ENCODE results near the gene PIP4K2A. TPM values are rescaled to one million over a fixed set of nuclear protein-coding genes. Genes with fewer than 3 reads are reported as not detected.

The PIP4K2A gene
- total RNA-seq, 2 experiments from 2014 or later = 119 to 127 TPM

DNA sequence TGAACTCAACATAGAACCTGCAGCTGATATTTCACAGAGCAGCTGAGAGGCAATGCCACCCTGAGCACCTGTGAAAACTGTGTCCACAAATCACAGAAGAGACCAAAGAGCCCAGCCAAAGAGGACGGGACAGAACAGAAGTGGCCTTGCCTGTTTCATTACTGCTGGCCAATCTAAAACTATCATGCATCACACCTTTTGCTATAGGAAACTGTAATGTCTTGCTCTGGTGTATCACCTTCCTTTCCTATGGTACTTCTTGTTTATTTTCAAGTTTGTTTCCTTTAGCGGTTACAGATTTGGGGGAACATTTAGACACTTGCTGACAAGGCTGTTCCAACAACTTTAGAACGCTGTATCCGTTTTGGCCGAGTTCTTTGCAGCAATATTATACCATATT, 80.3 kb downstream of the PIP4K2A start:
- ChIA-PET POLR2A (no interaction called here), CTCF (no interaction called here)

DNA sequence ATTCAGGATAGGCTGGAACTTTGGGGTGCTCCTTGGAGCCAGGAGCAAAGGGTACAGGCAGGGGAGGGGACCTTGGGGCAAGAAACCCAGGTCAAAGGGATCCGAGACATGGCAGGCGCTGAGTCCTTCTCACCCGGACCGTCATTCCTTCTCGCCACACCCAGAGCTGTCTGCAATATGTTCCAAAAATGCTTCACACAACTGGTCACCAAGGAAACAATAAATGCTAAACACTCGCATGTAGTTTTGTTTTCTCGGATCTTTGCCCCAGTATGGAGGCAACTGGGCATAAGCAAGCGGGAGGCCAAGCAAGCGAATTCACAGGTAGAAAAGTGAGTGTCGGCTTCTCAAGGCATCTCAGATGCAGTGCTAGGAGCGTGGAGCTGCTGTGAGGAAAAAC, 80.8 kb downstream of the PIP4K2A start:
- ChIA-PET CTCF (no interaction called here), POLR2A (interaction anchor here (1.7 kb wide), 1 partner anchor 80 kb away, joined by 4 read pairs; no protein-coding TSS in a partner anchor)

GRCh38 chr10:22633106-22633505, 81.3 kb downstream of the PIP4K2A start:
- ChIA-PET POLR2A (interaction anchor here (1.7 kb wide), 1 partner anchor 81 kb away, joined by 4 read pairs; no protein-coding TSS in a partner anchor), CTCF (no interaction called here)

DNA sequence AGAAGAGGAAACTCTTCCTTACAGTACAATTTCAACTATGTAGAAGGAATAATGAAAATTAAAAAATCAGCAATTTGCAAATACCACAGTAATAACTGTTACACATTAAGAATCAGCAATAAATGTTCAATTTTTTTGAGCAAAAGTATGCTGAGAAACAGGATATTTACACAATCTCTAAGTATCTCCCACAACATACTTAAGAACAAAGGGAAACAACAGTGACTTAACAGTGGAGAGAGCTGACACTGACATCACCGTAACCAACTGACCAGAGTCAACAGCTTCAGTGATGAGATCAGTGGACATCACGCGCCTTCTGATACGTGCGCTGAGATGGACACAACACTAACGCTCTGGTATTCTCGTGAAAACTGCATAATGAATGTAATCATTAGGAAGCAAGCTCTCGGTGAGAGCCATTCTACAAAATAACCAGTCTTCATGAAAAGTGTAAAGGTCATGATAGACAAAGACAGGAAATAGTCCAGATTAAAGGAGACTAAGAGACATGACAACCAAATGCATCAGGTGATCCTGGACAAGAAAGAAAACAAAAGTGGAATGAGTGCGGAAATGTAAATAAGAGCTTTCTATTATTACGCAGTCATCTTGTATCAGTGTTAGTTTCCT, 82.6 kb downstream of the PIP4K2A start:
- POLR2A ChIA-PET = interaction anchor here (1.7 to 2.8 kb wide), 2 partner anchors 18 to 82 kb away, joined by 4 to 11 read pairs; no protein-coding TSS in a partner anchor
- CTCF ChIA-PET = interaction anchor here (0.6 to 1.9 kb wide), 2 partner anchors 51 to 58 kb away, joined by 3 to 4 read pairs; no protein-coding TSS in a partner anchor

DNA sequence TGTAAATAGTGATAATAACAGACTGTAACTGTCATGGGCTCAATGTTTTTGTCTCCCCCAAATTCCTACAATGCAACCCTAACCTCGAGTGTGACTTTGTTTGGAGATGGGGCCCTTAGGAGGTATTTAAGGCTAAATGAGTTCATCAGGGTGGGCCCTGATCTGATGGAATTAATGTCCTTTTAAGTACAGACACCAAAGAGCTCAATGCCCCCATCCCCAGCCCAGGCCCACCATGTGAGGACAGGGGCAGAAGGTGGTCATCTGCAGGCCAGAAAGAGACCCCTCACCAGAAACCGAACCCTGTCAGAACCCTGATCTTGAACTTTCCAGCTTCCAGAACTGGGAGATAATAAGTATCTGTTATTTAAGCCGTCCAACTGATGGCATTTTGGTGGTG, 83.2 kb downstream of the PIP4K2A start:
- ChIA-PET CTCF (interaction anchor here (0.6 to 1.9 kb wide), 4 partner anchors 15 to 57 kb away, joined by 3 to 6 read pairs (median 4); no protein-coding TSS in a partner anchor), POLR2A (interaction anchor here (0.7 to 2.8 kb wide), 5 partner anchors 18 to 86 kb away, joined by 4 to 12 read pairs (median 9); no protein-coding TSS in a partner anchor)

- ChIA-PET POLR2A (interaction anchor here (0.6 to 2.8 kb wide), 12 partner anchors 10 to 87 kb away, joined by 3 to 12 read pairs (median 4); no protein-coding TSS in a partner anchor), CTCF (interaction anchor here (0.6 to 1.9 kb wide), 13 partner anchors 14 to 62 kb away, joined by 3 to 6 read pairs (median 4); no protein-coding TSS in a partner anchor)
These were observed 83.9 kb downstream of the PIP4K2A start for GRCh38 chr10:22630234-22631174.

- POLR2A ChIA-PET = interaction anchor here (0.6 to 2.8 kb wide), 12 partner anchors 9 to 1091 kb away, joined by 3 to 12 read pairs (median 4); no protein-coding TSS in a partner anchor
- CTCF ChIA-PET = interaction anchor here (0.6 to 2.6 kb wide), 14 partner anchors 12 to 639 kb away, joined by 3 to 8 read pairs (median 4); no protein-coding TSS in a partner anchor
These were observed 84.5 kb downstream of the PIP4K2A start for GRCh38 chr10:22629852-22630233.

- ChIA-PET CTCF (interaction anchor here (0.9 to 2.6 kb wide), 4 partner anchors 11 to 64 kb away, joined by 3 to 8 read pairs (median 4); no protein-coding TSS in a partner anchor), POLR2A (interaction anchor here (1.5 to 2.2 kb wide), 4 partner anchors 39 to 84 kb away, joined by 3 to 12 read pairs (median 7); no protein-coding TSS in a partner anchor)
These were observed 85.3 kb downstream of the PIP4K2A start for GRCh38 chr10:22629126-22629525.

DNA sequence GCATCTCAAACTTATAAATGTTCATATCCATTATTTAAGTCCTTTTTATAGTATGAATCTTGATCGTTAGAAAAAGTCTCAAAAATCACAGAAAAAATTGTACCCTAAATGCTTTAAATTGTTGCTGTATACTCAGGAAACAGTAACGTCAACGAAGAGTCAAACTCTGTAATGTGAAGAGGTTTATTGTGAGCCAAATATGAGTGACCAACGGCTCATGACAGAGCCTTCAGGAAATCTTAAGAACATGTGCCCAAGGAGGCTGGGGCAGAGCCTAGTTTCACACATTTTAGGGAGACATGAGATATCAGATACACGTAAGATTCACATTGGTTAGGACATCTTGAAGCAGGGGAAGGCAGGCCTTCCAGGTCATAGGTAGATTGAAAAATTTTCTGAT, 86.1 kb downstream of the PIP4K2A start:
- POLR2A ChIA-PET = no interaction called here
- CTCF ChIA-PET = interaction anchor here (0.9 to 2.6 kb wide), 2 partner anchors 10 to 48 kb away, joined by 3 to 8 read pairs; no protein-coding TSS in a partner anchor

GRCh38 chr10:22626784-22627183, 87.6 kb downstream of the PIP4K2A start:
- CTCF ChIA-PET = interaction anchor here (0.9 to 1.8 kb wide), 2 partner anchors 10 to 15 kb away, joined by 4 read pairs; no protein-coding TSS in a partner anchor
- POLR2A ChIA-PET = no interaction called here

DNA sequence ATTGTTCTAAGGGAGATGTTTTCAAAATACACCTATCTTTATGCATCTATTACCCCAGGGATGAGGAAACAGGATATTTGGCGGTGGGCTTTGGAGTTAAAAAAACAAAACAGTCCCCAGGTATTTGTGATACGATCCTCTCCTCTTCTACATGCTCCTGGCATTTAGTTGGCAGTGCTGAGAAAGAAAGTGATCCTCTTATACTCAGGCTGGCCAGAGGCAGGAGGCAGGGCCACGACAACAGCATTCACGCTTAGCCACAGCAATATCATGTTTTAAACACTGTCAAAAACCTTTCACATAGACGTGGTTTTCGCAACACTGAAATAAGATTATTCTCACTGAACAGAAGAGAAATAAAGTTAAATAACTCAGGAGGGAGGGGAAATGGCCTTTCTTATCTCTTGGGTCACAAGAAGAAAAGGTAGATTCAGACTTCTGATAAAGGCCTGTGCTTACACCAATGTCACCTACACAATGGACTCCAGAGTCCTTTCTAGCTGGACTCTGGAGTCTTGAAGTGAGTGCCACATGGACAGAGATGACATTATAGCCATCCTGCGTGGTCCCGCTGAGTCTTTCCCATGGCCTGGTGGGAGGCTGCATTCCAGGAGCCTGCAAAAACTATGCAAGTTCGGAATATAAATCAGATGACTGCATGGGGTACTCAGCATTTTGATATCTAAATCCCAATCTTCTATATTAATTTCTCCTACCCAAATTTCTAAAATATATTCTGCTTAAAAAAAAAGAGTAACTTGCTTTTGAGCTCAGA, 88.7 kb downstream of the PIP4K2A start:
- ChIA-PET CTCF (interaction anchor here (0.6 to 1.8 kb wide), 3 partner anchors 9 to 470 kb away, joined by 3 to 4 read pairs (median 4); no protein-coding TSS in a partner anchor), POLR2A (interaction anchor here (0.5 to 0.6 kb wide), 2 partner anchors 285 to 359 kb away, joined by 3 to 6 read pairs; no protein-coding TSS in a partner anchor)

- ChIA-PET CTCF (interaction anchor here (0.5 to 1.1 kb wide), 3 partner anchors 31 to 90 kb away, joined by 3 to 4 read pairs (median 3); partner anchors contain the start of gene PIP4K2A), POLR2A (no interaction called here)
These were observed 90.1 kb downstream of the PIP4K2A start for GRCh38 chr10:22624287-22624738.

DNA sequence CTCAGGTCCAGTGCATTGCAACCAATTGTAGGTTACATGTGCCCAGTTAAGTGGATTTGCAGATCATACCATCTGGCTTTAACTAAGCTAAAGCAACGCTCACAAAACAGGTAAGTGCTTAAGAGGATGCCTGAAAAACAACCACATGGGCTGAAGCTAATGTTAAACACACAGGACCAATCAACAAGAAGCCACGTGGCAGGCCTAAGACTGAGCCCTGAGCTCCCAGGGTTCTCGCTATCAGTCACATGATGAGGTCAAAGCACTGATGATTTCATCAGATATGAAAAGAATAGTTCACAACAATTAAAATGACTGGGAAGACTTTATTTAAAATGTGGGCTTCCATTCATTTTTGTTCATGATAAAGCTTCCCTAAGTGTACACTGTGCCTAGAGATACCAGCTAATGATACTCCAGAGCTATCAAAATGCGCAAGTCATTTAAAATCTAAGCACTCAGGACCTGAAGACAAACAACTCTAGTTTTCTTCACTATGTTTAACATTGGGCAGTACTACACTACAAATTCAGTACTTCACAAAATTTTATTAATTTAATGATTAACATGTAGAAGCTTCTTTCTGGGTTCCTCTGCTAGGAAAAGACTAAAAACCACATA, 90.6 kb downstream of the PIP4K2A start:
- CTCF ChIA-PET = interaction anchor here (0.7 to 1.9 kb wide), 5 partner anchors 16 to 90 kb away, joined by 3 to 6 read pairs (median 3); partner anchors contain the start of gene PIP4K2A
- POLR2A ChIA-PET = interaction anchor here (0.5 kb wide), 1 partner anchor 148 kb away, joined by 3 read pairs; no protein-coding TSS in a partner anchor

DNA sequence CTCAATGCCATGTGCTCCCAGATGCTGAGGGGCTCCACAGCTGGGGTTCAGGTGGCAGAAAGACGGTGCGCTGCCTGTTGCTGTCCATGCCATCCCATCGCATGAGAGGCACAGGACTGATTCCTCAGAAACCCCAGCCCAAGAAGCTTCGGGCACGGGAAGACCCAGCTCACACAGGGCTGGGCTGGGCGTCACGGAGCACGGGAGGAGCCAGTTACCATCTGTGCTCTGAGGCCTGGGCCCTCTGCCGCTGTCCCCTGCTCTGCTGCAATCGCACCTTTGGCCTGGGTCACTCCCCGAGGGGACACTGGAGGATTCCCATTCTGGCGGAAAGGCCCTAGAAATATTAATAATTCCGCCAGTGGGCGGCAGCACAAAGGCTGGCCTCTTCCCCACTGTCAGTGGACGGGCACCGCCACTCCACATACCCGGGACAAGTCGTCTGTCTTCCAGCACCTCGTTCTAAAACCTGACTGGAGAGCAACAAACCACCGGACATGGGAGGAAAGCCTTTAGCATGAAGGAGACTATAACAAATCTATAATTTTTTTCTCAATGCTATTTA, 92.1 kb downstream of the PIP4K2A start:
- CTCF ChIA-PET = interaction anchor here (1.9 kb wide), 1 partner anchor 27 kb away, joined by 6 read pairs; no protein-coding TSS in a partner anchor
- POLR2A ChIA-PET = no interaction called here

- POLR2A ChIA-PET = no interaction called here
- CTCF ChIA-PET = interaction anchor here (1.9 kb wide), 1 partner anchor 28 kb away, joined by 6 read pairs; no protein-coding TSS in a partner anchor
These were observed 92.7 kb downstream of the PIP4K2A start for GRCh38 chr10:22621726-22622125.

- ChIA-PET CTCF (interaction anchor here (1.0 to 1.9 kb wide), 2 partner anchors 9 to 33 kb away, joined by 3 to 9 read pairs; no protein-coding TSS in a partner anchor), POLR2A (interaction anchor here (0.7 kb wide), 1 partner anchor 9 kb away, joined by 4 read pairs; no protein-coding TSS in a partner anchor)
These were observed 93.4 kb downstream of the PIP4K2A start for GRCh38 chr10:22620929-22621328.

Data from activated CD8-positive, alpha-beta memory T cell treated with anti-CD3 and anti-CD28 coated beads for 36 hours (primary cell).